OCI-LY7 (cell line): ENCODE results near the gene GRIK1.

ENCODE experiments used
- EZH2phosphoT487 ChIP-seq: fragments of 200-600 bp; sonication (generic); IDR thresholded peaks from 2 replicates; pipeline ENCODE4 v1.6.1; 2018; ENCODE audit warnings: low read depth, borderline replicate concordance, mild to moderate bottlenecking, mixed run types, antibody characterized with exemption, low read length, moderate library complexity, mixed read lengths
- TF ChIP-seq, protein P1 (sequence below): fragments of 200-600 bp; sonication (generic); conservative IDR thresholded peaks from 2 replicates; pipeline ENCODE4 v1.5.1; 2014; ENCODE audit warnings: mild to moderate bottlenecking, antibody characterized with exemption, low read length, moderate library complexity, mixed read lengths

DNA sequence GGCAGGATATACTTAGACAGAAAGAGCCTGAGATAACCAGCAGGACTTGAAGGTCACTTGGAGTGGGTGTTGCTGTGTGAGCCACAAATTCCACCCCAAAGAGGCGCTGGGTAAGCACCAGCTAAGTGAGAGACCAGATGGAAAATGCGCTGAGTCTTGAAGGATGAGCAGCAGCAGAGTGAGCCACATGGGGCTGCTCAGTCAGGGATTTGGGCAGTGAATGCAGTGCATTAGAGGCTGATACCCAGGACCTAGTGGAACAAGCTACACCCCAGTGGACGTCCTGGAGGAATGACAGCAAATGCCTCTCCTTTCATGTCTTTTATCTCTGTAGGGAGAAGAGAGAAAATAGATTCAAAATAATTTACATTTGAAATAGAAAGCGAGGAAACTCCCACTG is 11.3 kb downstream of the GRIK1 start:
- TF ChIP-seq, protein P1, sequence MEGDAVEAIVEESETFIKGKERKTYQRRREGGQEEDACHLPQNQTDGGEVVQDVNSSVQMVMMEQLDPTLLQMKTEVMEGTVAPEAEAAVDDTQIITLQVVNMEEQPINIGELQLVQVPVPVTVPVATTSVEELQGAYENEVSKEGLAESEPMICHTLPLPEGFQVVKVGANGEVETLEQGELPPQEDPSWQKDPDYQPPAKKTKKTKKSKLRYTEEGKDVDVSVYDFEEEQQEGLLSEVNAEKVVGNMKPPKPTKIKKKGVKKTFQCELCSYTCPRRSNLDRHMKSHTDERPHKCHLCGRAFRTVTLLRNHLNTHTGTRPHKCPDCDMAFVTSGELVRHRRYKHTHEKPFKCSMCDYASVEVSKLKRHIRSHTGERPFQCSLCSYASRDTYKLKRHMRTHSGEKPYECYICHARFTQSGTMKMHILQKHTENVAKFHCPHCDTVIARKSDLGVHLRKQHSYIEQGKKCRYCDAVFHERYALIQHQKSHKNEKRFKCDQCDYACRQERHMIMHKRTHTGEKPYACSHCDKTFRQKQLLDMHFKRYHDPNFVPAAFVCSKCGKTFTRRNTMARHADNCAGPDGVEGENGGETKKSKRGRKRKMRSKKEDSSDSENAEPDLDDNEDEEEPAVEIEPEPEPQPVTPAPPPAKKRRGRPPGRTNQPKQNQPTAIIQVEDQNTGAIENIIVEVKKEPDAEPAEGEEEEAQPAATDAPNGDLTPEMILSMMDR: no peak
- no peak for TF ChIP-seq EZH2phosphoT487
